Spinal cord (tissue), 10 donors: ENCODE measurements around the gene KCNJ6. TPM values are rescaled to one million over a fixed set of nuclear protein-coding genes. Genes with fewer than 3 reads are reported as not detected.
"Not testable (repeated sequence)": the region's sequence is repeated elsewhere in the genome, so short reads cannot be mapped to it uniquely, and the experiment has no call there.

Experiments used
- DNase-seq, 6 donors: peaks; one replicate each; pipeline versions ENCODE4 v3.0.0 to v3.0.0-alpha.2; 2013 to 2015; ENCODE audit warnings: low spot score in 6 of 6, low read depth in 4 of 6
- H3K27ac ChIP-seq: one replicate; pipeline ENCODE4 v1.5.1; 2013; ENCODE audit warnings: low read depth, low read length, control low read depth
- H3K27me3 ChIP-seq: one replicate; pipeline ENCODE4 v1.6.1; 2013; ENCODE audit warnings: low read length; ENCODE audit not compliant: control insufficient read depth, insufficient read depth
- H3K36me3 ChIP-seq: one replicate; pipeline ENCODE4 v1.6.1; 2013; ENCODE audit warnings: low read length; ENCODE audit not compliant: control insufficient read depth, insufficient read depth
- H3K4me1 ChIP-seq: one replicate; pipeline ENCODE4 v1.6.1; 2013; ENCODE audit warnings: low read length; ENCODE audit not compliant: control insufficient read depth, insufficient read depth
- H3K4me3 ChIP-seq: one replicate; pipeline ENCODE4 v1.5.1; 2013; ENCODE audit warnings: low read depth, low read length, control low read depth
- H3K9me3 ChIP-seq: one replicate; pipeline ENCODE4 v1.6.1; 2013; ENCODE audit warnings: low read length; ENCODE audit not compliant: control insufficient read depth, insufficient read depth
- WGBS: methylation state at CpG from one replicate; pipeline ENCODE4 v1.1.5; 2013; ENCODE audit warnings: missing lambda C conversion rate; ENCODE audit not compliant: insufficient coverage; 5-methylcytosine and 5-hydroxymethylcytosine counted together
- polyA plus RNA-seq, 2 donors: library from polyadenylated mRNA; unstranded; fragments of 120-200 nt; gene quantifications; one replicate each; pipeline ENCODE4 v1.2.1, GENCODE V29; 2013; ENCODE audit not compliant: insufficient read length in 2 of 2
- total RNA-seq, 2 donors: library from RNA; depleted of rRNA in 1 of 2; stranded (reverse); fragments of 120-200 nt in 1 of 2; fragments of >200 nt in 1 of 2; gene quantifications; one replicate each; pipeline versions ENCODE4 v1.2.3 to v1.2.4, GENCODE V29; 2013 to 2014
- donor health status: healthy.

KCNJ6 gene
- total and polyA plus RNA-seq, 4 donors, result 4.1 to 8.7 (median 4.8) TPM

DNA sequence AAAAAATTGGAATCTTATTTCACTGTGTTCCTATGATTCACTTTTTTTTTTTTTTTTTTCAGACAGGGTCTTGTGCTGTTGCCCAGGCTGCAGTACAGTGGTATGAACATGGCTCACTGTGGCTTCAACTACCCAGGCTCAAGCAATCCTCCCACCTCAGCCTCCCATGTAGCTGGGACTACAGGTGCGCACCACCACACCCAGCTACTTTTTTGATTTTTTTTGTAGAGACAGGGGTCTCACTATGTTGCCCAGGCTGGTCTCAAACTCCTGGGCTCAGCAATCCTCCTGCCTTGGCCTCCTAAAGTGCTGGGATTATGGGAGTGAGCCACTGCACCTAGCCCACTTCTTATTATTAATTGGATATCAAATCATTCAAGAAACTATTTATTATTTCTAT, 339.3 kb downstream of the KCNJ6 start:
- H3K27me3 ChIP-seq, H3K4me3 ChIP-seq, H3K36me3 ChIP-seq, H3K27ac ChIP-seq, DNase-seq, H3K4me1 ChIP-seq, H3K9me3 ChIP-seq: not testable (repeated sequence)
- WGBS, result no CpG with 5 or more reads among the region's 1 CpG

DNA sequence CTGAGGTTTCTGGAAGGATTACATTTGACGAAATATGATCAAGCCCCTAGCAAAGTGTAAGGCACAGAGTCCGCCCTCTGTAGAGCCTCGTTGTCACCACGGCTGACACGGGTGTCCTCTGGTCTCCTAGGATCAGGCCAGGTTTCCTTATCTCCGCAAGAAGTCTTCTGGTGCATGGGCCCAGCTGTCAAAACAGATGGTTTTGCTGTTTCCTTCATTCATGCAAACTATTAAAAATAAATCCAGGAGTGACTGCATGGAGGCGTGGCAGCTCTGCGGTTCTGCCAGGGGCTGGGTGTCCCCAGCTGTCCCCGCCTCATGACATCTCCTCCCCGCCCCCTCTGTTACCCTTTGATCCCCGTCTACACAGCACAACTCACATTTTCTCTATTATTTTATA, 340.7 kb downstream of the KCNJ6 start:
- H3K4me3 ChIP-seq, result no peak overlapping the region

DNA sequence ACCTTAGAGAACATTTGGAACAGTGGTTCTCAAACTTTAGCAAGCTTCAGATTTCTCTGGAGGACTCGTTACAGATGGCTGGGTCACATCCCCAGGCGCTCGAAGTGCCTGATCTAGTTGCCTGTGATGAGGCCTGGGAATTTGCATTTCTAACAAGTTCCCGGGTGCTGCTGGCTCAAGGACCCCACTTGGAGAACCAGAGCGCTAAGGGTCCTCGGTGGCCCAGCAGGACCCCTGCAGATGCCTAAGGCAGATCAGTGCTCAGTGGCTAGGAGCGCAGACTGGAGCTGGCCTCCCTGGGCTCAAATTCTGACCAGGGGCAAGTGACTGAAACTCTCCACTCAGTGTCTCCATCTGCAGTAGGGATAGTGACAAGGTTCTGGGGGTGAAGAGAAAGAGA, 341.5 kb downstream of the KCNJ6 start:
- no peak overlapping the region for H3K4me3 ChIP-seq

More for the DNA sequence above, 340.7 kb downstream of the KCNJ6 start:
- no peaks in the 10 kb centered on the region for H3K4me1 ChIP-seq
- no peak for DNase-seq
- H3K36me3 ChIP-seq, result no peaks in the 10 kb centered on the region
- peaks cover 10% of the 10 kb centered on the region for H3K9me3 ChIP-seq
- H3K27ac ChIP-seq, result no peak overlapping the region
- no peaks in the 10 kb centered on the region for H3K27me3 ChIP-seq
- 82% methylated on average over 9 of the region's 11 CpGs for WGBS

DNA sequence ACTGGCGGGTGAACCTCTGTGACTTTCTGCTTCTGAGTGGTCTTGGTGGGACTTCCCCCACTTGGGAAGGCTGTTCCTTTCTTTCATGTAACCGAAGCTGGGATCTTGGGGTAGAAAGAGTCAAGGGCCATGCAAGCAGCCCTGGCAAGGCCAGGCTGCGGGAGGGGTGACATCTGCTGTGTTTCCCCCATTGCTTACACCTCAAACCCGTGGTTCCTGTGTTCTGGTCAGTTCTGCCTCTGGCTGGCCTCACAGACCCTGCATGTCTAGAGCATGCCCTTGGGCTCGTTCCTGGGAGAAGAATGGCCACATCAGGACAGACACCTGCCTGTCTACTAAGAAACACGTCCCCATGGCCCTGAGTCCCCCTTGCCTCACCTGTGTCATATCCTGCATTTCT, 341.9 kb downstream of the KCNJ6 start:
- Histone ChIP-seq H3K27ac (no peak overlapping the region), H3K4me3 (no peak overlapping the region), H3K27me3 (no peaks in the 10 kb centered on the region), H3K36me3 (no peaks in the 10 kb centered on the region), H3K9me3 (peaks cover 10% of the 10 kb centered on the region), H3K4me1 (no peaks in the 10 kb centered on the region)
- WGBS, result 91% methylated on average over 4 of the region's 6 CpGs
- no peak for DNase-seq

More for the DNA sequence above, 341.5 kb downstream of the KCNJ6 start:
- H3K36me3 ChIP-seq, result no peaks in the 10 kb centered on the region
- no peak for DNase-seq
- H3K27ac ChIP-seq, result no peak overlapping the region
- no peaks in the 10 kb centered on the region for H3K4me1 ChIP-seq
- H3K9me3 ChIP-seq, result peaks cover 10% of the 10 kb centered on the region
- no peaks in the 10 kb centered on the region for H3K27me3 ChIP-seq
- 97% methylated on average over 7 of the region's 7 CpGs for WGBS

DNA sequence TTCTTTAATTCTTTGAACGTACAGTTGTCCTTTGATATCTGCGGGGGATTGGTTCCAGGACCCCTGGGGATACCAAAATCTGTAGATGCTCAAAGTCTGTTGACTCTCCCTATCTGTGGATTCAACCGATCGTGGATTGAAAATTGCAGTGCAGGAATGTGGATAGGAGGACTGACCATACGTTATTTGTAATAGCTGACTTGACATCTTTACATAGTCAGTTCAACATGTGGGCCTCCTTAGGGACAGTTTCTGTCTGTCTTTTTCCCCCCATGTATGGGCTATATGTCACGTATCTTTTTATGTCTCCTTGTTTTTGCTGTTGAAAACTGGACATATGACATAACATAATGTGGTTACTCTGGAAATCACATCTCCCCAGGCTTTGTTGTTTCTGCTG, 344.8 kb downstream of the KCNJ6 start:
- Histone ChIP-seq H3K4me1 (no peaks in the 10 kb centered on the region), H3K4me3 (no peak overlapping the region), H3K9me3 (no peaks in the 10 kb centered on the region), H3K27ac (no peak overlapping the region), H3K36me3 (no peaks in the 10 kb centered on the region), H3K27me3 (no peaks in the 10 kb centered on the region)
- no peak for DNase-seq
- WGBS, result 100% methylated on average over 1 of the region's 6 CpGs

DNA sequence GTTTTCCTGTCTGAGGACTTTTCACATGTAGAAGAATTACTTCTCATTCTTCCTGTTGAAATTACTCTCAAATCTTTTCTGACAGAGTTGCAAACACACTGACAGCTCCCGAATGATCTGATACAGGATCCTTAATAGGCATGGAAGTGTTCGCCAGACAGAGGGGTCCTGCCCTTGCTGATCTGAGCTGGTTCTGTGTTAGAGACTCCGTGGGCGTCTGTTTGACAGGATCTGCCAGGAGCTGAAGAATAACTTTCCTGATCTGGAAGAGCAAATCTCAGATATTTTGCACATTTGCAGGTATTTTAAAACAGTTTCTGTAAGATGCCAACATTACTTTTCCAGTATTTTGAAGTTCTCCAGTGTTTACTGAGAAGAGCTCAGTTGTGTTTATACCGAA, 347.3 kb downstream of the KCNJ6 start:
- H3K9me3 ChIP-seq, result no peaks in the 10 kb centered on the region
- H3K36me3 ChIP-seq, result no peaks in the 10 kb centered on the region
- peaks cover 15% of the 10 kb centered on the region for H3K4me1 ChIP-seq
- WGBS, result 74% methylated on average over 3 of the region's 5 CpGs
- no peak for DNase-seq
- H3K27ac ChIP-seq, result no peak overlapping the region
- no peaks in the 10 kb centered on the region for H3K27me3 ChIP-seq
- H3K4me3 ChIP-seq, result no peak overlapping the region

DNA sequence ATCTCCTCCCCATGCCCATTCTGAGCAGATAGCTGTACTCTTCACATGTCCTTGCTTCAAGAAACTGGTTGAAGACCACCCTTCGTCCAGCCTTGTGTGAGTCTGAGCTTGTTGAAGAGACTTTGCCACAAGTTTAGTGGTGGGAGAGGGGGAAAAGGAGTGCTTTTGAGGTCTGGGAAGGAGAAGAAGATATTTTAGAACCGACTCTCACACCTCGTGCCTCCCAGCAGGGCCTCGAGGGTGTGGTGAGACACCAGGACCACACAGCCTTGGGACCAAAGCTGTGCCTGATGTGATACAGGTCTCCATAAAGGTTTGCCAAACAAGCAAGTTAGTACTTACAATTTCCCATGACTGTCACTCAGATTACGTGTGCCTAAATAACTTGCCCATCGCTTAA, 347.8 kb downstream of the KCNJ6 start:
- peaks cover 18% of the 10 kb centered on the region for H3K4me1 ChIP-seq
- H3K9me3 ChIP-seq, result no peaks in the 10 kb centered on the region
- DNase-seq, result no peak
- H3K27ac ChIP-seq, result no peak overlapping the region
- 66% methylated on average over 3 of the region's 6 CpGs for WGBS
- no peaks in the 10 kb centered on the region for H3K36me3 ChIP-seq
- H3K27me3 ChIP-seq, result no peaks in the 10 kb centered on the region
- H3K4me3 ChIP-seq, result no peak overlapping the region

DNA sequence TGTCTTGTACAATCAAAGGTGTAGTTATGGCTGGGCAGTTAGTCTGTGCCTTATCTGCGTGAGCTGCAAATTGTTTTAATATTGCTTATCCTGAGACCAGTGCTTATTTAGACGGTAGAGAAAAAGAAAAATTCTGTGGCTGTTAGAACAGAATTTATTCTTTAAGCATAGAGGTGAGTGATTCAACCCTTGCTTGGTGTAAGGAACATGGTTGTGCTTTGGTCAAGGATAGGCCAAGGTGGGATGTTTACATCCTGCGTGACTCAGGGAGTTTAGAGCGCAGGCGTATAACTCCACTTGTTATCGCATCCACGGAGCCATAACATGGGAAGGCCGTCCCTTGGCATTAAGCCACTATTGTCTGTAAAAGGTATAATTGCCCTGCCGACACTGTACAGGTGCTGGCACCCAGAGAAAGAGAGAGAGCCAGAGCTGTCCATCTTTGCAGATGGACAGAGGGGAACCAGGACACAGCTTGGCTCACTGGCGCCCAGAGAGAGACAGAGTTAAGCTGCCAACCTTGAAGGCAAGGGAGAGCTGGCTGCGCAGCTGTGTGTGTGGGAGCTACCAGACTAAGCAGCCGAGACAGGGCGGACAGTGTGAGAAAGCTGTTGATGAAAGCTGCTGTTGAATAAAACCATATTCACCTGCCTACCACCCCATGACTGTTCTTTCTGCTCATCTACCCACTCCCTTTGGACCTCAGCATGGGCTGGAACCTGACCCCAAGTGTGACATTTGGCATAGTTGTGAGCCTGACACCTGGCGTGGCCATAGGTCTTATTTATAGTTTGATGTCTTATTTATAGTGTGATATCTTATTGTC, 349.3 kb downstream of the KCNJ6 start:
- no peak overlapping the region for H3K27ac ChIP-seq

DNA sequence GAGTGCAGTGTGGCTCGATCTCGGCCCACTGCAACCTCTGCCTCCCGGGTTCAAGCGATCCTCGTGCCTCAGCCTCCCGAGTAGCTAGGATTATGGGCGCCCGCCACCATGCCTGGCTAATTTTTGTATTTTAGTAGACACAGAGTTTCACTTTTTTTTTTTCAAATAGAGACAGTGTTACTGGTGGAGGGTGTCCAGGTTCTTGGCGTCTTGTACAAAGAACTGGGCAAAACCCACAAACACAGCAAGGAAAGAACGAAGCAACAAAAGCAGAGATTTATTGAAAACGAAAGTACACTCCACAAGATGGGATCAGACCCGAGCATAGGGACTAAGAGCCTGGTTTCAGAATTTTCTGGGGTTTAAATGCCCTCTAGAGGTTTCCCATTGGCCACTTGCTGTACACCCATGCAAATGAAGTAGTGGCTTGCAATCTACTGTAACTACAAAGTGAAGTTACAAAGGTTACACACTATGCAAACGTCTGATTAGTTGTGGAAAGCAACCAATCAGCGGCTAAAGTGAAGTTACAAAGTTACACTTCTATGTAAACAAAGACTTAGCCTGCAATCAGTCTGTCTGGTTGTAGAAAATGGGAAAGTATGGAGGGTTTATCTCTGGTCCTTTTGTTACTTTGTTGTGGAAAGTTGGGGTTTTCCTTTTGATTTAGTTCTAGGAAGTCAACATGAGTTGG, 350.6 kb downstream of the KCNJ6 start:
- Histone ChIP-seq H3K36me3 (no peaks in the 10 kb centered on the region), H3K9me3 (no peaks in the 10 kb centered on the region), H3K4me3 (no peak overlapping the region), H3K4me1 (peaks cover 25% of the 10 kb centered on the region), H3K27me3 (no peaks in the 10 kb centered on the region), H3K27ac (no peak overlapping the region)
- WGBS, result 79% methylated on average over 9 of the region's 14 CpGs
- DNase-seq, result no peak

More for the DNA sequence above, 349.3 kb downstream of the KCNJ6 start:
- no peak overlapping the region for H3K4me3 ChIP-seq
- WGBS, result 93% methylated on average over 10 of the region's 14 CpGs
- H3K4me1 ChIP-seq, result peaks cover 25% of the 10 kb centered on the region
- no peaks in the 10 kb centered on the region for H3K36me3 ChIP-seq
- no peaks in the 10 kb centered on the region for H3K9me3 ChIP-seq
- no peak for DNase-seq
- no peaks in the 10 kb centered on the region for H3K27me3 ChIP-seq
